NCI-H1694 (cell line): ENCODE results near the gene MAP1LC3A.
"Not testable (repeated sequence)": the region's sequence is repeated elsewhere in the genome, so short reads cannot be mapped to it uniquely, and the experiment has no call there.

Experiments used
- DNase-seq: peaks from one replicate; lab custom pipeline; 2025; lab: John Stamatoyannopoulos, UW

Gene MAP1LC3A

DNA sequence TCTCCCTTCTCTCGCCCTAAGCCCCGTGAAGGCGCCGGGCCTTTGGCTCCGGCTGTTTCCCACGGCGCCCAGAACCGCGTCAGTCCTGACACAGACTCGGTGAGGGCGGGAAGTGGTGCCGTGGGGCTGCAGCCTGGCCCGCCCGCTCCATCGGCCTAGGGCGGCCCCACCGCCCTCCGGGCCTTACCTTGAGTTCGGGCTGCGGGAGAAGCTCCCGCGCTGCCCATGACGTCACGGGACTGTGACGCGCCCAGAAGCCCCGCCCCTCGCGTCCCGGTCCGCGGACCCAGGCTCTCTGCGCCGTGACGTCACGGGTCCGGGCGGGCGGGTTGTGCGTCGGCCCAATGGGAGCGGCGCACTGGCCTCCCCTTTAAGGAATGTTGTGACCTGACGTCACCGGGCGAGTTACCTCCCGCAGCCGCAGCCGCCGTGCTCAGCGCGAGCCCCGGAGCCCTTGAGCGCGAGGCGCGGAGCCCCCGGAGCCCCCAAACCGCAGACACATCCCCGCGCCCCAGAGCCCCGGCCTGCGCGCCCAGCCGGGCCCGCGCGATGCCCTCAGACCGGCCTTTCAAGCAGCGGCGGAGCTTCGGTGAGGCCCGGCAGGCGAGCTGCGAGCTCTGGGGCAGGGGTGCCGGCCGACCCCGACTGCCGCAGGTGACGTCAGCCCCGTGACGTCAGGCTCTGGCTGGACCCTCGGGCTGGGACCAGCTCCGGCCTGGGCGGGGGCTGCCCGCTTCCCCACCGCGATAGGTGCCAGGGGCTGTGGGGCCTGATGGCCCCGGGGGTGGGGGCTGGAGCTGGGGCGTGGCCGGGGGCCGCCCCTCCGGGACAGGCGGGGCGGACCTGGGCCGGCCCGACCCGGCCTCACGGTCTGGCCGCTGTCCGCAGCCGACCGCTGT is at the start of gene MAP1LC3A:
TSS of gene MAP1LC3A (plus strand) at position 399 of the 899 bp plus-strand sequence. CDS start at position 550, 151 bp downstream.
- DNase-seq: no peak

DNA sequence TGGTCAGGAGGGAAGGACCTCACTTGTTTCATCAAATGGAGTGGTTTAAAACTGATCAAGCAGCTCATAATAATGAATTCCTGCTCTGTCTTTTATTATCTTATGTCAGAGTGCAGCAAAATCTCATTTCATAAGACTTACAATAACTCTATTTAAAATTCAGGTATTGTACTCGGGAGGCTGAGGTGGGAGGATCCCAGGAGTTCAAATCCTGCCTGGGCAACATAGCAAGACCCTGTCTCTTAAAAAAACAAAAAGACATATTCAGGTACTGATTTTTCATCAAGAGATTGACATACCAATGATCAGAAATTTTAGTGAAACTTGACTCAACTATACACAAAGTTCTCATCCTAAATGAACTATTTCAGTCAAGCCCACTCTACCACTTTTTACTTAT is 47.9 kb upstream of the MAP1LC3A start:
- no peak for DNase-seq

DNA sequence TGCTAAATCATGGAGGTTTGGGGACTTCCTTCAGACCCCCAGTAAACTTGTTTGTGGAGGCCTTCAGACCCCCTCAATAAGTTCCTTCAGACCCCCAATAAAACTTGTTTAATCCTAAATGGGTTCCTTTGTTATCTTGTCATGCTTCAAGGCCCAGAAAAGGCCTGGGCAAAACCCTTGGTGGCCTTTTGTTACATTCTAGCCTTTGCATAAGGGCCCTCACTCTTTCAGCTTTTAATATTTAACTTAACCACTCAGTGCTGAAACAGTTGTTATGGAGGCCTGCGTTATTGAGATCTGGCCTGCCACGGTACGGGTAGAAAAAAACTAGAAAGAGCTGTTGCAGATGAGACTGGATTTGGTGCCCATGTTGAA is 46.6 kb upstream of the MAP1LC3A start:
- no peak for DNase-seq

DNA sequence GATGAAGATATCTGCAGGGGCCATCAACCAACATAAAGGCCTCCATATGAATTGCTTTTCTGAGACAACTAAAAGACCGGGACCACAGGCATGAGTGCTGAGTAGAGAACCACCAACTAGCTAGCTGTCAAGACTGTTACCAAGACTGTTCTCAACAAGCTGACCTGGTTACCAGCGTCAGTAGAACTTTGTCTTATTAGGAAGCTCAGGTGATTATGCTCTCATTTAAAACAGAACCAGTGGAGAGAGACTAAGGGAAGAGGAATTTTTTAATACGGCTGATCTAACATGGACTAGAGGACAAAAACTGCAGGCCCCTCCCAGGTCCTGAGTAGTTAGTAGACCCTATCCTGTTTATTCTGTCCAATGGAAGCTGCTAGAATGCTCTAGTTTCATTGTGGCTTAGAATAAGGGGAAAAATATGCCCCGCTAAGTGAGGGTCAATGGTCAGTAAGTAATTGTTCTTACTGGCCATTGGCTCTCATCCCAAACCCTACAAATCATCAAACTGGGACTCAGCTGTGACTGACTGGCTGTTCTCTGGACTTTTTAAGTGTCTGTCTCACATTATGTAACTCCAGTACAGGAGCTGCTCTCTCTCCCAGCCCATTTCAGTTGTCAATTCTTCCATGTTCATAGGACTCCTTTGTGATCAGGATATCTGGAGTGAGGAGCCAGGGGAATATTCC is 46.1 kb upstream of the MAP1LC3A start:
- DNase-seq: no peak

DNA sequence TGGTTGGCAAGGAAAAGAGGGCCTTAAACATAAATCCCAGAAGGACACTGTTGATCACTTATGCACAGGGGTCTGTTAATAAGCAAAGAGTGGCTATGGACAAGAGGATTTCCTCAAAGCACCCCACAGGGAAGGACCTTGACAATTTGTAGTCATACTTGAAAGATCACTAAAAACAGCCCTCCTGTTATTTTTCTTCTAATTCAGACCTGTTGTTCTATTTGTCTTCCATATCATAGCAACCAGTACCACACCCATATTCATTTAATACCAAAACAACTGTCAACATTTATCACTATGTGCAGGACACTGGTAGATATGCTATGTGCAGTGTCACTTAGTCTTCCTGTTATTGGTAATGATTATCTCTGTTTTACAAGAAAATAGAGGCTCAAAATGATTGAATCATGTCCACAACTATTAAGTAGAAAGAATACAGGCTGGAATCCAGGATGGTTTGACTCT is 45.5 kb upstream of the MAP1LC3A start:
- no peak for DNase-seq

DNA sequence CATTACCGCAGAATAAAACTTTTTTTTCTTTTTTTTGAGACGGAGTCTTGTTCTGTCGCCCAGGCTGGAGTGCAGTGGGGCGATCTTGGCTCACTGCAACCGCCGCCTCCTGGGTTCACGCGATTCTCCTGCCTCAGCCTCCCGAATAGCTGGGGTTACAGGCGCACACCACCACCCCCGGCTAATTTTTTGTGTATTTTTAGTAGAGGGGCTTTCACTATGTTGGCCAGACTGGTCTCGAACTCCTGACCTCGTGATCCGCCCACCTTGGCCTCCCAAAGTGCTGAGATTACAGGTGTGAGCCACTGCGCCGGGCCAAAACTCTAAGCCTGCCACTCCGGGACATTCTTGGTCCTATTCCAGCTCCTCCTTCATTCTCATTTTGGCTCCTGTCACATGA is 44.5 kb upstream of the MAP1LC3A start:
- DNase-seq: not testable (repeated sequence)

DNA sequence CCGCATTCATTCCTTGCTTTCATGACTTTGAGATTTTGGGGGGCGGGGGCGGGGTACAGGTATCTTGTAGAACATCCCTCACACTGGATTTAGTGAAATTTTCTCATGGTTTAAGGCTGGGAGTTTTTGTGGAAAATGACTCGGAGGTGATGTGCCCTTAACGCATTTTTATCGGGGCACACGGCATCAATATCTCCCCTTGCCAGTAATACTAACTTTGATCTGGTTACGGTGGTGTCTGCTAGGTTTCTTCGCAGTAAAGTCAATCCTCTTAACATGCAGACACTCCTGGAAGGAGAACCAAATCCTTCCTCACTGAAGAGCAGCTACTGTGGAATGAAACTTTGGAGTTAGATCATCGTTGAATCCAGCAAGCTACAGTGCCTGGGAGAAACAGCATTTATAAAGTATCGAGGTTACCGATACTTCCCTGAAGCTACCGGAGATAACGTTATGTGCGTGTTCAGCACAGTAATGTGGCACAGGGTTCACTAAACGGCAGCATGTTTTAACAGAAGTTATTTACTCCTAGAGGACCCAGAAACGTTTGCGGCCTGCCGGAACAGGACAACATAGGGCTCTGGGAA is 43.5 kb upstream of the MAP1LC3A start:
- DNase-seq: no peak

DNA sequence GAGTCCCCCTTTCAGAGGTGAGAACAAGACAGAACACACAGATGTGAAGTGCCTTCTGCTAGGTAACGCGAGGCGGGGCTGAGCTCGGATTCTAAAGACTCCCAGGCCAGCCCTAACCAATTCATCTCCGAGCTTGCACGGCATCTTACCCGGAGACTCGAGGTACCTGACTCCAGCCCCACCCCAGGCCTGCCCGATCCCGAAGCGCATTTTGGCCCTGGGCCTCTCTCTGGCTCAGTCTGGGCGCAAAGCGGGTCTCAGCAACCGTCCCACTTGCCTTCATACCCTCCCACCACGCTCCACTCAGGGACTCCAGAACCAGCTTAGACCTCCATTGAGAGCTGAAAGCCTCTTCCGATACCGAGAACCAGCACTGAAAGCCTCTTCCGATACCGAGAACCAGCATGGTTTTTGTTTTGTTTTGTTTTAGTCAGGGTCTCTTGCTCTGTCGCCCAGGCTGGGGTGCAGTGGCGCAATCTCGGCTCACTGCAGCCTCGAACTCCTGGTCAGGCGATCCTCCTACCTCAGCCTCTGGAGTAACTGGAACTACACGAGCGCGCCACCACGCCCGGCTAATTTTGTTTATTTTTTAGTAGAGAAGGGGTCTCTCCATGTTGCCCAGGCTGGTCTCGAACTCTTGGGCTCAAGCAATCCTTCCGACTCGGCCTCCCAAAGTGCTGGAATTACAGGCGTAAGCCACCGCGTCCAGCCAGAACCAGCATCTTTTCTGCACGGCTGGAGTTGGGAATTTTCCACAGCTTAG is 42.9 kb upstream of the MAP1LC3A start:
- DNase-seq: peak; percentile 31

DNA sequence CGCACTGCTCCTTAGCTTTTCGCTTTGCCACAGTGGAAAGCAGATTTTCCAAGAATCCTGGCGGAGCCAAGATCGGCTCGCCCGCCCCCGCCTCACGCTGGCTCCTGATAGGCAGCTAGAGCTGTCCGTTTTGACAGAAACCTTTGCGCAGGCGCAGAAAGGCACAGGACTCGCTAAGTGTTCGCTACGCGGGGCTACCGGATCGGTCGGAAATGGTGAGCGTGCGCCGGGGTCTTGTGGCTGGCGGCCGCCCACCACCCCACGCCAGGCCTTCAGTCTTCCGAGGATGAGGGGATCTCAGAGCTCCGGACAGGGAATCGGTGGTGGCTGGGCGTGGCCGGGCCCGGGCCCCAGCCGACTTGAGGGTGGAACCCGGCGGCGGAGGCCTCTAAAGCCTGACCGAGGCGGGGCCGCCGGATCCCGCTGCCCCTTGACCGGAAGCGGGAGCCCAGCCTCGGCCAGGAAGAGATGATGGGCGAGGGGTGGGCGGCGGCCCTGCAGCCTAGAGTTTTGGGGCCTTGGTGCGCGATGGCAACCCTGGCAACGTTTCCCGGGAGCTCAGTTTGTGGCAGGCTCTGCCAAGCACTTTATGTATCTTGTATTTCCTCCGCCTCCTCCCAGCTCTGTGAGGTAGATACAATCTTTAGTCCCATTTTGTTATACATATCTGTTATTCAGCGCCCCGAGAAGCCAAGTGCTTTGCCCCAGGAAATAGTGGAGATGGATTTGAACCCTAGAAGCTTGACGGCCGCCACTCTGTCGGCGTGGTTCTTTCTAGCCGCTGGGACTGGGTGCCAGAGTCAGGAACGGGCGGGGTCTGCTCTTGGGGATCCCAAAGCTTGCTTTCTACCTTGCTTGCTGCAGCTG is 42.0 kb upstream of the MAP1LC3A start, which contains the start of gene DYNLRB1:
TSS of gene DYNLRB1 (plus strand) at position 176 of the 867 bp plus-strand sequence. CDS start at position 213, 37 bp downstream.
- peak; percentile 89 for DNase-seq

DNA sequence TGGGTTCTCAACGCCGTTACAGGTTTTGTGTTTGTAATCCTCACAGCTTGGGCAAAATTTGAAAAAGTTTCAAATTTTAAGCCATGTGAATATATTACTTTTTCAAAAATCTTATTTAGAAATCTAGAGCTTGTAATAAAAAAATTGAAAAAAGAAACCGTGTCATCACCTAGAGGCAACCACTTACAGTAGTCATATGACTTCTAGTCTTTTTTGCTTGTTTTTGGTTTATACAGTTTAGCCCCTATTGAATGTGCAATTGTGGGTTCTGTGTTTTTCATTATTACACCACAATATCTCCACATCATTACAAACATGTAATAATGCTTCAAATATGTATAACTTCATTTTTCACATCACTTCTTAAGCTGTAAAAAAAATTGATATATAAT is 41.4 kb upstream of the MAP1LC3A start:
- DNase-seq: no peak

DNA sequence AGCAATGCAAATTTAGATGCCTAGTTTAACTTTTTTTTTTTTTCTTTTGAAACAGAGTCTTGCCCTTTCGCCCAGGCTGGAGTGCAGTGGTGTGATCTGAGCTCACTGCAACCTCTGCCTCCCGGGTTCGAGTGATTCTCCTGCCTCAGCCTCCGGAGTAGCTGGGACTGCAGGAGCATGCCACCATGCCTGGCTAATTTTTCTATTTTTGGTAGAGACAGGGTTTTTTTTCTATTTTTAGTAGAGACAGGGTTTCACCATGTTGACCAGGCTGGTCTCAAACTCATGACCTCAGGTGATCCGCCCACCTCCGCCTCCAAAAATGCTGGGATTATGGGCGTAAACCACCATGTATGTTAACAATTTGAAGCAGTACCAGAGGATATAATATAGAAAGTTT is 39.7 kb upstream of the MAP1LC3A start:
- not testable (repeated sequence) for DNase-seq

DNA sequence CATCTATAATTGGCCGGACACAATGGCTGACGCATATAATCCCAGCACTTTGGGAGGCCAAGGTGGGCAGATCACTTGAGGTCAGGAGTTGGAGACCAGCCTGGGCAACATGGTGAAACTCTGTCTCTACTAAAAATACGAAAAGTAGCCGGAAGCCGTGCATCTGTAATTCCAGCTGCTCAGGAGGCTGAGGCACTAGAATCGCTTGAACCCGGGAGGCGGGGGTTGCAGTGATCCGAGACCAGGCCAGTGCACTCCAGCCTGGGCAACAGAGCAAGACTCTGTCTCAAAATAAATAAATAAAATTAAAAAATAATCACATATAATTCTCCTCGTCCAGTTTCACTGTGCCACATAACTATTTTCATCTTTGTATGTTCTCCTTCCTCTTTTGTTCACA is 38.7 kb upstream of the MAP1LC3A start:
- not testable (repeated sequence) for DNase-seq

DNA sequence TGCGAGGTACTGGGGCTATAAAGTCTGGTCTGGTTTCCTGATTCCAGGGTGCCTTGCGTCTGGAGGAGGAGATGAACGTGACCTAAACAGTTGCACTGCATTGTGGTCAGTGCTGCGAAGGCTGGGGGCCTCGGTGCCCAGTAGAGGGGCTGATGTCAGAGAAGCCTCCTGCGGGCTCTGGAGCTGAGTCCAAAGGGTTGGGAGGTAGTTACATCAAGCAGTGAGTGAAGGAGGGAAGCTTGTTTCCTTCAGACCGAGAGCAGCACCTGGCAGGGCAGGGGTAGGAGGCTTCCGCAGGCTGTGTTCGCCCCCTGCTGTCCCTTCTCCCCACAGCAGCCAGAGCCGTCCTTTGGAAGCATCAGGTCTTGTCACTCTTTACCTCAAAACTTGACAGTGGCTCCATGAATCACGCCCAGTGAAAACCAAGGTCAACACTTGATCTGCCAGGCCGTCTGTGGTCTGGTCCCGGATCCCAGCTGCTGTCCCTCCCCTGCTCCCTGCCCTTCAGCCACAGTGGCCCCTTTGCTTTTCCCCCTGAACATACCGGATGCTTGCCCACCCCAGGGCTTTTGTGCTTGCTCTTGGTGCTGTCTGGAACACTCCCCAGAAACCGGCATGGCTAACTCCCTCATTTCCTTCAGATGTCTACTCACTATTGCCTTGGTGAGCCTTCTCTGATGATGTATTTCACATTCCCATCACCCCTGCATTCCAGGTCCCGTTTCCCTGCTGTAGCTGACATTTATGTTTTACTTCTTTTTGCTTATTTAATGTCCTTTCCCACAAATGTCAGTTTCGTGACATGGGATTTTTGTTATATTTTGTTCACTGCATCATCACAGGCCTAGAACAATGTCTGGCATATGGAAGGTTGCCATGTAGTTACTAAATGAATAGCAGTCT is 35.3 kb upstream of the MAP1LC3A start:
- DNase-seq: peak; percentile 37

DNA sequence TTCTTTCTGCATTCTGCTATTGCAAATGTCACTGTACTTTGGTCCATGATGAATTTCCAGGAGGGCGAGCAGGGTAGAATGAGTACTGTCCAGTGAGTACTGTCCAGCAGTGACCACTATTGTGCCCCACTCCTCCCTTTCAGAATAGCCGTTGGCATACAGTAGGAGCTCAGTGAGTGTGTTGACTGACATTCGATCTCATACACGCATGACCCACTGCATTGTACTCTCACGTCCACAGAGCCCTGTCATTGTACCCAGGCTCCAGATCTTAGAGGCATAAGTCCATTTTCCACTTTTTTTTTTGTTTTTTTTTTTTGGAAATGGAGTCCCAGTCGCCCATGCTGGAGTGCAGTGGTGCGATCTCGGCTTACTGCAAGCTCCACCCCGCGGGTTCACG is 34.1 kb upstream of the MAP1LC3A start:
- no peak for DNase-seq

DNA sequence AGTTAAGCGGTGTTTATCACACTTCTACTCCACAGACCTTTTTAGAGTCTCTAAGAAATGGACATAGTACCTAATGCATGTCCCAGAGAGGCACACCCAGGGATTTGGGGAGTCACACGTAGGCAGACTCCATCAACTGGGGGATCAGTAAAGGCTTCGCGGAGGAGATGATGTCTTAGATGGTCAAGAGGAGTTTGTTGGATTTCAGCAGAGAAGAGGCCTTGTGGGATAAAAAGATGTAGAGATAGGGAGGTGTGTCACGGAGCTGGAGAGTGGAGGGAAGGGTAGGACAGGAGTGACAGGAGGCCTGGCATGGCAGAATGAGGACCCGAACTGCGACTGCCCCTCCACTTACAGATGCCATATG is 33.2 kb upstream of the MAP1LC3A start:
- DNase-seq: no peak

DNA sequence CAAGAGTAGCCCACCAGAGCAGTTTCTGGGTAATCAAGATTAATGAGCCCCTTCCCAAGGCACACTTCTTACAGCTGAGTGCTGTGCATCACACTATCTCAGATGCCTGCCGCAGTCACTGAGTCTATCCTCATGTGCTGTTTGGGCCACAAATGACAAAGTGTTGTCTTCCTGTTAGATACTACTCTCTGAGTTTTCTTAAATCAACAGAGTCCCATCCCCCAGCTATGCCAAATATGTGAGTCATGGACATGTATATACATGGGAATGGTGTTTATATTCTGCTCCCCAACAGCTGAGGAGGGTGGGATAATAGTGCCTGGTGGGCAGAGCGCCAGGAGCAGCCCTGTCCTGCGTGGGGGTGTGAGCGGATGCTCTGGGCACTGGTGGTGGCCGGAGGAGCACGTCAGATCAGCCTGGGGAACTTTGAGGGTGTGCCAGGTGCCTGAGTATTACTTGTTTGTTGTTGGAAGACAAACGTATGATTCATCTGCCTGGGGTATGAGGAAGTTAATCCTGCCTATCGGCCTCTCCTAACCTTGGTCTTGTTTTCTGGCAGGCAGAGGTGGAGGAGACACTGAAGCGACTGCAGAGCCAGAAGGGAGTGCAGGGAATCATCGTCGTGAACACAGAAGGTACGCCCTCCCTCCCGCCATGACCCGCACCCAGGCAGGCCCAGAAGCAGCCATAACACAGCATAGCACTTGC is 32.7 kb upstream of the MAP1LC3A start:
- no peak for DNase-seq

DNA sequence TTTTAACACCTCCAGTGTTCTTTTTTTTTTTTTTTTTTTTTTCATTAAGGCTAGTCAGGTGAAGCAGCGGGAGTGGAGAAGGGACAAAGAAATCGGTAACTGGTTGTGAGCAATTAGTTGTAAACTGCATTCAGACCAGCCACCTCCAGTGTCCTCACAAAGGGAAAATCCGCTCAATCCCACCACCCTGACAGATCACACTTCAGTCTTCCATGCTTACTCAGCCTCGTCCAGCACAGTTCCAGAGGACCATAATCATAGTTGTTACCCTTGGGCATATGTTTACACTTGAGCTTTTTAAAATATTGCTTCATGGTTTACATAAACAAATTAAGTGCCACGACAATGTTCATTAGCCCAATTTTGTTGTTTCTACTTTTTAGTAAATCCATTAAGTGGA is 32.1 kb upstream of the MAP1LC3A start:
- no peak for DNase-seq

DNA sequence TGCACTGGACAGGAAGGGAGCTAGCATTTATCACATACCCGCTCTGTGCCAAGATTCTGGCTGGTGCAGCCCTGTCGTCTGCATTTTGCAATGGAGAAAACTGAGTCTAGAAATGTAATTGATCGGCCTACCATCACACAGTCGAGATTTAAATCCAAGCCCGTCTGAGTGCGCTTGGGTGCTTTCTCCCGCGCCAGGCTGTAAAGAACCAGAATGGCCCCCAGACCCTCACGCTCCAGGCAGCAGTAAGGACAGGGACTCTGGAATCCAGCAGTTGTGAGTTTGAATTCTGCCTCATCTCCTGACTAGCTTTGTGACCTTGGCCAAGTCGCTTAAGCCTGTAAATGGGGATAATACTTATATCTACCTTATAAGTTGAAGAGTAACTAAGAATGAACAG is 31.5 kb upstream of the MAP1LC3A start:
- no peak for DNase-seq

DNA sequence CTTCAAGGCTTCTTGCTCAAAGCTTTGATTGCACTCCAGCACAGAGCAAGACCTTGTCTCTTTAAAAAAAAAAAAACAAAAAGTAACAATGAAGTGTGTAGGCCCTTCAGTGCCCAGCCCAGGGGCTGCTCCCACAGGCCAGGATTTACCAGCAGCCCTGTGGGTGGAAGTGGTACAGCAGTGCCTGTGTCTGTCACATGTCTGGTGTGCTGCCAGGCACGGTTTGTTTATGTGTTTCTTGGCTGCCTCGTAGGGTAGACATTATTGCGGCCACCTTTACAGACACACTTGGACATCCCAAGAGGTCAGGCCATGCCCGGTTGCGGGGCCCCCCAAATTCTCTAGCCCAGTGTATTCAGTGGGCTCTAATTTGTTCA is 29.6 kb upstream of the MAP1LC3A start:
- DNase-seq: no peak
